T-cell (primary cell): Measurements from ENCODE around the gene DECR2. TPM values are rescaled to one million over a fixed set of nuclear protein-coding genes. Genes with fewer than 3 reads are reported as not detected.
"Not testable (repeated sequence)": the region's sequence is repeated elsewhere in the genome, so short reads cannot be mapped to it uniquely, and the experiment has no call there.

ENCODE experiments used
- ATAC-seq, 4 experiments: fragments of 200-7000 bp in 3 of 4; fragments of 150-1000 bp in 1 of 4; cut with Tn5 transposase; replicated peaks in 1 of 4; 1 replicate in 3 of 4; 2 replicates in 1 of 4; pipeline ENCODE4 v1.10.0; 2021; ENCODE audit warnings: moderate library complexity in 3 of 4, mild to moderate bottlenecking in 2 of 4, moderate number of reproducible peaks in 1 of 4
- CTCF ChIA-PET, 2 donors: fragments of 300-600 bp; sonication (Branson Sonifier 250); formaldehyde crosslinking; loops; one replicate each; lab custom pipeline; 2022; ENCODE audit warnings: antibody characterized with exemption in 2 of 2; lab: Charles Lee
- POLR2A ChIA-PET, 2 donors: fragments of 300-600 bp; sonication (Branson Sonifier 250); formaldehyde crosslinking; loops; one replicate each; lab custom pipeline; 2022; ENCODE audit warnings: antibody characterized with exemption in 2 of 2; lab: Charles Lee
- DNase-seq, 35 experiments: peaks; one replicate each; pipeline versions ENCODE4 v3.0.0 to v3.0.0-alpha.2; 2013 to 2023
- H3K27ac ChIP-seq: one replicate; pipeline ENCODE4 v1.5.1; 2013; ENCODE audit warnings: low read length
- H3K27me3 ChIP-seq, 2 experiments: replicated peaks in 1 of 2; 1 replicate in 1 of 2; 2 replicates in 1 of 2; pipeline versions ENCODE4 v1.6.1 to v1.7.0; 2013; ENCODE audit warnings: low read length in 1 of 2, mixed read lengths in 1 of 2; ENCODE audit not compliant: control insufficient read depth in 2 of 2, insufficient read depth in 2 of 2; ENCODE audit errors: extremely low read depth in 1 of 2
- H3K36me3 ChIP-seq, 2 donors: 1 replicate in 1 of 2; 2 replicates in 1 of 2; pipeline versions ENCODE4 v1.6.1 to v1.7.0; 2013; ENCODE audit warnings: low read length in 1 of 2; ENCODE audit not compliant: control insufficient read depth in 2 of 2, insufficient read depth in 1 of 2; ENCODE audit errors: extremely low read depth in 1 of 2
- H3K4me1 ChIP-seq, 2 experiments: 1 replicate in 1 of 2; 2 replicates in 1 of 2; pipeline versions ENCODE4 v1.6.1 to v1.7.0; 2013; ENCODE audit warnings: low read length in 2 of 2, mixed read lengths in 1 of 2; ENCODE audit not compliant: insufficient read depth in 2 of 2, control insufficient read depth in 1 of 2; ENCODE audit errors: extremely low read depth in 1 of 2
- H3K4me3 ChIP-seq, 2 donors: 1 replicate in 1 of 2; 2 replicates in 1 of 2; pipeline versions ENCODE4 v1.5.1 to v1.7.0; 2013; ENCODE audit warnings: mild to moderate bottlenecking in 2 of 2, low read length in 1 of 2, moderate library complexity in 1 of 2; ENCODE audit not compliant: control insufficient read depth in 1 of 2; ENCODE audit errors: extremely low read depth in 1 of 2
- H3K9me3 ChIP-seq: 2 replicates; pipeline ENCODE4 v1.7.0; 2013
- H3K27ac Mint-ChIP-seq, 2 donors: one replicate each; pipeline ENCODE4 v1.8.0; 2020 to 2021; ENCODE audit warnings: mild to moderate bottlenecking in 2 of 2, mixed read lengths in 2 of 2
- H3K27me3 Mint-ChIP-seq, 2 donors: one replicate each; pipeline ENCODE4 v1.8.0; 2021 to 2022; ENCODE audit warnings: mixed read lengths in 2 of 2
- H3K36me3 Mint-ChIP-seq: one replicate; pipeline ENCODE4 v1.8.0; 2021; ENCODE audit warnings: mixed read lengths
- H3K4me1 Mint-ChIP-seq, 3 donors: one replicate each; pipeline ENCODE4 v1.8.0; 2020 to 2022; ENCODE audit warnings: mixed read lengths in 3 of 3, mild to moderate bottlenecking in 1 of 3
- H3K4me3 Mint-ChIP-seq, 3 donors: one replicate each; pipeline ENCODE4 v1.8.0; 2020 to 2022; ENCODE audit warnings: mild to moderate bottlenecking in 3 of 3, mixed read lengths in 3 of 3, moderate library complexity in 3 of 3
- H3K9me3 Mint-ChIP-seq, 3 donors: one replicate each; pipeline ENCODE4 v1.8.0; 2020 to 2022; ENCODE audit warnings: mixed read lengths in 3 of 3
- WGBS: methylation state at CpG from one replicate; pipeline ENCODE4 v1.1.5; 2013; ENCODE audit warnings: missing lambda C conversion rate; ENCODE audit not compliant: insufficient coverage; 5-methylcytosine and 5-hydroxymethylcytosine counted together
- total RNA-seq, 35 experiments: library from RNA in 6 of 35; stranded (reverse) in 6 of 35; fragments of 120-200 nt in 1 of 35; gene quantifications; one replicate each; pipeline versions ENCODE4 v1.2.1 to v1.2.4 and lab custom pipeline; 2013 to 2026

DECR2 gene
- total RNA-seq, 5 donors from 2014 or later (not counting 1 experiment from before 2014, with no cell fraction given): 10.5 to 17.6 (median 11.3) TPM

- Mint-ChIP-seq H3K4me3 (no peak overlapping the region), H3K36me3 (no peaks in the 10 kb centered on the region), H3K9me3 (no peaks in the 10 kb centered on the region), H3K4me1 (no peaks in the 10 kb centered on the region), H3K27ac (no peak overlapping the region), H3K27me3 (no peaks in the 10 kb centered on the region)
- ATAC-seq: no peak
- H3K27me3 ChIP-seq: no peaks in the 10 kb centered on the region
- H3K4me1 ChIP-seq: no peaks in the 10 kb centered on the region
- no peaks in the 10 kb centered on the region for H3K9me3 ChIP-seq
- ChIA-PET POLR2A (no interaction called here), CTCF (interaction anchor here in 1 of 2 donors (0.6 kb wide), 1 partner anchor 41 kb away, joined by 3 read pairs; no protein-coding TSS in a partner anchor)
- H3K36me3 ChIP-seq: no peaks in the 10 kb centered on the region
- no peak overlapping the region for H3K27ac ChIP-seq
- no peak overlapping the region for H3K4me3 ChIP-seq
- no peak for DNase-seq
- 91% methylated on average over 15 of the region's 21 CpGs for WGBS
Measured at GRCh38 chr16:414395-415169, 12.9 kb downstream of the DECR2 start.

- H3K9me3 ChIP-seq, H3K27ac Mint-ChIP-seq, H3K4me1 Mint-ChIP-seq, H3K27ac ChIP-seq, H3K4me1 ChIP-seq, H3K4me3 Mint-ChIP-seq, H3K36me3 Mint-ChIP-seq, POLR2A ChIA-PET, DNase-seq, H3K27me3 Mint-ChIP-seq, H3K36me3 ChIP-seq, H3K27me3 ChIP-seq, H3K4me3 ChIP-seq, H3K9me3 Mint-ChIP-seq, ATAC-seq: not testable (repeated sequence)
- 86% methylated on average over 1 of the region's 3 CpGs for WGBS
- CTCF ChIA-PET: interaction anchor here in 1 of 2 donors (0.6 kb wide), 1 partner anchor 40 kb away, joined by 3 read pairs; no protein-coding TSS in a partner anchor
Measured at GRCh38 chr16:415170-415498, 13.4 kb downstream of the DECR2 start.

- H3K36me3 Mint-ChIP-seq, DNase-seq, H3K4me3 Mint-ChIP-seq, H3K9me3 ChIP-seq, H3K9me3 Mint-ChIP-seq, H3K27ac Mint-ChIP-seq, ATAC-seq, H3K27me3 Mint-ChIP-seq, H3K36me3 ChIP-seq, POLR2A ChIA-PET, H3K4me3 ChIP-seq, H3K27ac ChIP-seq, CTCF ChIA-PET, H3K27me3 ChIP-seq: not testable (repeated sequence)
- peaks cover 1 to 23% of the 10 kb centered on the region in 2 experiments for H3K4me1 ChIP-seq
- WGBS: no CpG with 5 or more reads among the region's 13 CpGs
- H3K4me1 Mint-ChIP-seq: peaks cover 13 to 17% (median 14%) of the 10 kb centered on the region in 3 donors
Measured at GRCh38 chr16:422179-422578, 20.5 kb downstream of the DECR2 start.

- peak overlapping the region in 1 of 2 donors; percentile 61 for H3K27ac Mint-ChIP-seq
- Histone ChIP-seq H3K9me3 (no peaks in the 10 kb centered on the region), H3K4me3 (no peak overlapping the region), H3K27me3 (peaks cover 0 to 9% of the 10 kb centered on the region in 2 experiments), H3K36me3 (no peaks in the 10 kb centered on the region), H3K4me1 (peaks cover 7 to 30% of the 10 kb centered on the region in 2 experiments), H3K27ac (no peak overlapping the region)
- DNase-seq: no peak
- H3K27me3 Mint-ChIP-seq: peaks cover 0 to 4% of the 10 kb centered on the region in 2 donors
- H3K36me3 Mint-ChIP-seq: peaks cover 4% of the 10 kb centered on the region
- ATAC-seq: no peak
- 88% methylated on average over 7 of the region's 20 CpGs for WGBS
- peaks cover 32 to 35% (median 33%) of the 10 kb centered on the region in 3 donors for H3K4me1 Mint-ChIP-seq
- peak overlapping the region; percentile 84 to 88 (median 84) for H3K4me3 Mint-ChIP-seq
- CTCF ChIA-PET: no interaction called here
- no peaks in the 10 kb centered on the region for H3K9me3 Mint-ChIP-seq
- POLR2A ChIA-PET: no interaction called here
Measured at GRCh38 chr16:424033-424622, 22.4 kb downstream of the DECR2 start.

- no peaks in the 10 kb centered on the region for H3K9me3 ChIP-seq
- no peaks in the 10 kb centered on the region for H3K36me3 ChIP-seq
- Mint-ChIP-seq H3K36me3 (peaks cover 4% of the 10 kb centered on the region), H3K9me3 (no peaks in the 10 kb centered on the region), H3K4me1 (peaks cover 33 to 36% (median 35%) of the 10 kb centered on the region in 3 donors), H3K4me3 (peak overlapping the region; percentile 84 to 88 (median 84)), H3K27me3 (peaks cover 0 to 4% of the 10 kb centered on the region in 2 donors), H3K27ac (peak overlapping the region; percentile 36 to 61)
- H3K27me3 ChIP-seq: peaks cover 0 to 9% of the 10 kb centered on the region in 2 experiments
- ChIA-PET CTCF (interaction anchor here in 1 of 2 donors (1.0 kb wide), 1 partner anchor 317 kb away, joined by 4 read pairs; no protein-coding TSS in a partner anchor), POLR2A (no interaction called here)
- WGBS: 14% methylated on average over 30 of the region's 31 CpGs
- no peak for ATAC-seq
- peak overlapping the region; percentile 79 for H3K27ac ChIP-seq
- DNase-seq: no peak
- peak overlapping the region; percentile 72 to 91 for H3K4me3 ChIP-seq
- H3K4me1 ChIP-seq: peaks cover 7 to 30% of the 10 kb centered on the region in 2 experiments
Measured at GRCh38 chr16:424623-425081, 23.0 kb downstream of the DECR2 start.

GRCh38 chr16:425082-425718, 23.5 kb downstream of the DECR2 start, which contains the start of gene RAB11FIP3:
RAB11FIP3 (plus strand) TSS chr16:425649; CDS start chr16:426007, 358 bp downstream.
- peak within 1 kb of the TSS; percentile 84 to 88 (median 84) for H3K4me3 Mint-ChIP-seq
- H3K36me3 ChIP-seq: no peaks in the 10 kb centered on the region
- peak within 1 kb of the TSS; percentile 71 to 86 for H3K27ac Mint-ChIP-seq
- H3K27ac ChIP-seq: peak within 1 kb of the TSS; percentile 79
- DNase-seq (peak; percentile 64 to 90 (median 77)), ATAC-seq (peak; percentile 93 to 97 (median 94))
- under 1% methylated on average over 70 of the region's 77 CpGs for WGBS
- H3K27me3 Mint-ChIP-seq: peaks cover 0 to 4% of the 10 kb centered on the region in 2 donors
- H3K9me3 ChIP-seq: no peaks in the 10 kb centered on the region
- H3K27me3 ChIP-seq: peaks cover 0 to 9% of the 10 kb centered on the region in 2 experiments
- peaks cover 35 to 39% (median 37%) of the 10 kb centered on the region in 3 donors for H3K4me1 Mint-ChIP-seq
- ChIA-PET CTCF (interaction anchor here in 1 of 2 donors (1.0 to 1.1 kb wide), 2 partner anchors 24 to 318 kb away, joined by 4 to 5 read pairs; partner anchors contain the start of gene DECR2), POLR2A (interaction anchor here in 1 of 2 donors (0.5 kb wide), 1 partner anchor 288 kb away, joined by 3 read pairs; no protein-coding TSS in a partner anchor)
- H3K4me1 ChIP-seq: peaks cover 7 to 30% of the 10 kb centered on the region in 2 experiments
- peaks cover 4% of the 10 kb centered on the region for H3K36me3 Mint-ChIP-seq
- H3K4me3 ChIP-seq: peak within 1 kb of the TSS; percentile 72 to 91
- no peaks in the 10 kb centered on the region for H3K9me3 Mint-ChIP-seq
